HCT116 (cell line): ENCODE results near the gene MDFI. TPM values are rescaled to one million over a fixed set of nuclear protein-coding genes. Genes with fewer than 3 reads are reported as not detected.

Source experiments
- ATAC-seq: fragments of 200-7000 bp; cut with Tn5 transposase; 2 replicates; pipeline ENCODE4 v1.9.1; 2020; ENCODE audit warnings: mild to moderate bottlenecking, moderate library complexity
- BruUV-seq: library from RNA; stranded (reverse); fragments of 400-500 nt; replicated peaks from 2 replicates; lab custom pipeline; 2021; lab: Mats Ljungman, UMichigan
- CTCF ChIA-PET: fragments of 300-600 bp; sonication (Branson Sonifier 250); formaldehyde crosslinking; loops from one replicate; lab custom pipeline; 2021; ENCODE audit warnings: antibody characterized with exemption; lab: Charles Lee
- POLR2A ChIA-PET: fragments of 300-600, 350-600 bp; sonication (Branson Sonifier 250); formaldehyde crosslinking; loops from one replicate; lab custom pipeline; 2021; ENCODE audit warnings: antibody characterized with exemption; lab: Charles Lee
- RAD21 ChIA-PET, 2 experiments: fragments of 300-600 bp; sonication (Branson Sonifier 250); formaldehyde crosslinking; loops; one replicate each; lab custom pipeline; 2023; ENCODE audit warnings: low total read pairs in 2 of 2; ENCODE audit not compliant: uncharacterized antibody in 2 of 2, unreplicated experiment in 2 of 2, low non-redundant PET in 1 of 2; lab: Charles Lee
- DNase-seq: peaks from one replicate; pipeline ENCODE4 v3.0.0-alpha.2; 2010; ENCODE audit warnings: low read depth, low spot score
- H2AFZ ChIP-seq: fragments of 200-600 bp; shearing (Covaris generic), sonication (generic); 2 replicates; pipeline ENCODE4 v1.6.1; 2017; ENCODE audit warnings: low read depth, mixed run types, mixed read lengths, antibody characterized with exemption, low read length; ENCODE audit not compliant: poor library complexity, severe bottlenecking
- H3K27ac ChIP-seq: 2 replicates; pipeline ENCODE4 v1.5.1; 2012; ENCODE audit warnings: low read depth, low read length
- H3K27me3 ChIP-seq: fragments of 200-600 bp; sonication (generic); 2 replicates; pipeline ENCODE4 v1.6.1; 2016; ENCODE audit warnings: mixed run types, low read length, mixed read lengths; ENCODE audit not compliant: insufficient read depth
- H3K36me3 ChIP-seq, 2 experiments: fragments of 200-500 bp in 1 of 2; fragments of 200-600 bp in 1 of 2; sonication (Bioruptor generic) in 1 of 2; sonication (generic) in 1 of 2; 2 replicates each; pipeline versions ENCODE4 v1.5.1 to v1.6.1; 2014 to 2016; ENCODE audit warnings: low read length in 2 of 2, inconsistent platforms in 1 of 2, mixed read lengths in 1 of 2, mixed run types in 1 of 2; ENCODE audit not compliant: insufficient read depth in 2 of 2, control insufficient read depth in 1 of 2
- H3K4me1 ChIP-seq, 2 experiments: fragments of 200-600 bp in 1 of 2; sonication (generic) in 1 of 2; 2 replicates each; pipeline versions ENCODE4 v1.5.1 to v1.6.1; 2012 to 2017; ENCODE audit warnings: low read length in 2 of 2, inconsistent platforms in 1 of 2, mild to moderate bottlenecking in 1 of 2, mixed read lengths in 1 of 2, mixed run types in 1 of 2, moderate library complexity in 1 of 2; ENCODE audit not compliant: insufficient read depth in 2 of 2, control insufficient read depth in 1 of 2
- H3K4me2 ChIP-seq: fragments of 200-600 bp; sonication (generic); 2 replicates; pipeline ENCODE4 v1.6.1; 2017; ENCODE audit warnings: mixed run types, low read length, mixed read lengths
- H3K4me3 ChIP-seq, 2 experiments: fragments of 200-600 bp in 1 of 2; sonication (generic) in 1 of 2; replicated peaks in 1 of 2; 2 replicates each; pipeline ENCODE4 v1.5.1; 2011 to 2016; ENCODE audit warnings: low read length in 2 of 2, control low read depth in 1 of 2, low read depth in 1 of 2, mild to moderate bottlenecking in 1 of 2, mixed read lengths in 1 of 2, mixed run types in 1 of 2
- H3K79me2 ChIP-seq: fragments of 200-600 bp; sonication (generic); 2 replicates; pipeline ENCODE4 v1.6.1; 2017; ENCODE audit warnings: mild to moderate bottlenecking, mixed run types, low read length, moderate library complexity, mixed read lengths; ENCODE audit not compliant: insufficient read depth
- H3K9ac ChIP-seq: fragments of 200-600 bp; sonication (generic); 2 replicates; pipeline ENCODE4 v1.6.1; 2016; ENCODE audit warnings: low read length, mixed read lengths
- H3K9me2 ChIP-seq: fragments of 200-600 bp; sonication (generic), shearing (Covaris generic); 2 replicates; pipeline ENCODE4 v1.6.1; 2017; ENCODE audit warnings: mixed run types, mild to moderate bottlenecking, moderate library complexity; ENCODE audit not compliant: insufficient read depth
- H3K9me3 ChIP-seq, 2 experiments: fragments of 200-500 bp in 1 of 2; fragments of 200-600 bp in 1 of 2; sonication (Bioruptor generic) in 1 of 2; sonication (generic) in 1 of 2; 2 replicates each; pipeline ENCODE4 v1.6.1; 2014 to 2017; ENCODE audit warnings: low read length in 2 of 2, mixed read lengths in 2 of 2, inconsistent platforms in 1 of 2, low read depth in 1 of 2, mild to moderate bottlenecking in 1 of 2, mixed run types in 1 of 2, moderate library complexity in 1 of 2; ENCODE audit not compliant: control insufficient read depth in 1 of 2, insufficient read depth in 1 of 2
- H4K20me1 ChIP-seq: fragments of 200-600 bp; sonication (generic), shearing (Covaris generic); 2 replicates; pipeline ENCODE4 v1.6.1; 2017; ENCODE audit warnings: mixed run types, mild to moderate bottlenecking, moderate library complexity; ENCODE audit not compliant: insufficient read depth
- CBX3 ChIP-seq: IDR thresholded peaks from 2 replicates; pipeline ENCODE4 v1.6.1; 2012; ENCODE audit warnings: low read depth
- EGR1 ChIP-seq: IDR thresholded peaks from 2 replicates; pipeline ENCODE4 v1.6.1; 2012; ENCODE audit warnings: low read depth
- EZH2 ChIP-seq: fragments of 200-600 bp; sonication (generic); IDR thresholded peaks from 2 replicates; pipeline ENCODE4 v1.6.1; 2017; ENCODE audit warnings: antibody characterized with exemption, mixed run types
- EZH2phosphoT487 ChIP-seq: fragments of 200-600 bp; IDR thresholded peaks from 2 replicates; pipeline ENCODE4 v1.6.1; 2018; ENCODE audit warnings: antibody characterized with exemption, borderline replicate concordance
- MAX ChIP-seq: IDR thresholded peaks from 2 replicates; pipeline ENCODE4 v1.6.1; 2012
- POLR2A ChIP-seq: IDR thresholded peaks from 2 replicates; pipeline ENCODE4 v1.7.0; 2011; ENCODE audit warnings: borderline replicate concordance; ENCODE audit not compliant: insufficient read depth, insufficient read length; ENCODE audit errors: extremely low read depth
- POLR2AphosphoS5 ChIP-seq: IDR thresholded peaks from 2 replicates; pipeline ENCODE4 v1.6.1; 2011; ENCODE audit warnings: mild to moderate bottlenecking, low read depth, low read length, moderate library complexity
- SP1 ChIP-seq: IDR thresholded peaks from 2 replicates; pipeline ENCODE4 v1.6.1; 2012; ENCODE audit warnings: low read depth
- SRF ChIP-seq: IDR thresholded peaks from 2 replicates; pipeline ENCODE4 v1.6.1; 2012; ENCODE audit warnings: low read depth
- TCF7L2 ChIP-seq: IDR thresholded peaks from 2 replicates; pipeline ENCODE4 v1.7.0; 2011; ENCODE audit warnings: borderline replicate concordance, inconsistent platforms; ENCODE audit not compliant: insufficient read depth, insufficient read length; ENCODE audit errors: extremely low read depth
- ZFX ChIP-seq: fragments of 450-650 bp; IDR thresholded peaks from 2 replicates; pipeline ENCODE4 v1.6.1; 2017
- ZNF274 ChIP-seq: fragments of 200-500 bp; sonication (Bioruptor generic); IDR thresholded peaks from 2 replicates; pipeline ENCODE4 v1.6.1; 2014; ENCODE audit warnings: mild to moderate bottlenecking, low read depth, low read length, inconsistent platforms
- intact Hi-C: fragments of 100-400 bp; cut with micrococcal nuclease; formaldehyde crosslinking; loops from 2 replicates; pipeline ENCODE4 v1.10.0; 2022
- total RNA-seq: library from RNA; stranded (reverse); gene quantifications from one replicate; pipeline ENCODE4 v1.2.1, GENCODE V29; 2021; ENCODE audit not compliant: unreplicated experiment
- TF ChIP-seq, protein P1 (sequence below), 3 experiments: fragments of 200-600 bp in 1 of 3; sonication (generic) in 1 of 3; IDR thresholded peaks in 2 of 3; conservative IDR thresholded peaks in 1 of 3; 2 replicates each; pipeline ENCODE4 v1.5.1; 2012 to 2017; ENCODE audit warnings: low read depth in 2 of 3, low read length in 2 of 3, antibody characterized with exemption in 1 of 3, borderline replicate concordance in 1 of 3, control low read depth in 1 of 3, mild to moderate bottlenecking in 1 of 3, mixed read lengths in 1 of 3, mixed run types in 1 of 3, moderate library complexity in 1 of 3; ENCODE audit not compliant: insufficient read depth in 1 of 3

MDFI gene
- total RNA-seq, 1 experiment from 2014 or later = 35.5 TPM

- ChIA-PET POLR2A (no interaction called here), RAD21 (no interaction called here), CTCF (no interaction called here)
- TF ChIP-seq SP1 (no peak), CBX3 (no peak), EZH2phosphoT487 (no peak), ZFX (no peak), EZH2 (no peak), POLR2A (no peak), TCF7L2 (no peak), EGR1 (no peak), POLR2AphosphoS5 (no peak), ZNF274 (no peak), SRF (no peak), MAX (no peak)
- TF ChIP-seq, protein P1, sequence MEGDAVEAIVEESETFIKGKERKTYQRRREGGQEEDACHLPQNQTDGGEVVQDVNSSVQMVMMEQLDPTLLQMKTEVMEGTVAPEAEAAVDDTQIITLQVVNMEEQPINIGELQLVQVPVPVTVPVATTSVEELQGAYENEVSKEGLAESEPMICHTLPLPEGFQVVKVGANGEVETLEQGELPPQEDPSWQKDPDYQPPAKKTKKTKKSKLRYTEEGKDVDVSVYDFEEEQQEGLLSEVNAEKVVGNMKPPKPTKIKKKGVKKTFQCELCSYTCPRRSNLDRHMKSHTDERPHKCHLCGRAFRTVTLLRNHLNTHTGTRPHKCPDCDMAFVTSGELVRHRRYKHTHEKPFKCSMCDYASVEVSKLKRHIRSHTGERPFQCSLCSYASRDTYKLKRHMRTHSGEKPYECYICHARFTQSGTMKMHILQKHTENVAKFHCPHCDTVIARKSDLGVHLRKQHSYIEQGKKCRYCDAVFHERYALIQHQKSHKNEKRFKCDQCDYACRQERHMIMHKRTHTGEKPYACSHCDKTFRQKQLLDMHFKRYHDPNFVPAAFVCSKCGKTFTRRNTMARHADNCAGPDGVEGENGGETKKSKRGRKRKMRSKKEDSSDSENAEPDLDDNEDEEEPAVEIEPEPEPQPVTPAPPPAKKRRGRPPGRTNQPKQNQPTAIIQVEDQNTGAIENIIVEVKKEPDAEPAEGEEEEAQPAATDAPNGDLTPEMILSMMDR (IDR thresholded peaks at IDR 0.05 in 2 of 3, conservative IDR thresholded peaks at IDR 0.05 in 1 of 3; ENCODE audit: borderline replicate concordance in 1 of 3, insufficient read depth in 1 of 3, low read depth in 2 of 3, low read length in 2 of 3) = no peak
- H3K27me3 ChIP-seq = no peaks in the 10 kb centered on the region
- no peaks in the 10 kb centered on the region for H4K20me1 ChIP-seq
- H3K9ac ChIP-seq = no peak overlapping the region
- H3K27ac ChIP-seq = no peak overlapping the region
- DNase-seq (no peak), ATAC-seq (no peak)
- H3K36me3 ChIP-seq = peaks cover 5 to 11% of the 10 kb centered on the region in 2 experiments; a peak in 2 of 4 replicates
- H3K4me3 ChIP-seq = no peak overlapping the region
- H3K4me2 ChIP-seq = no peak overlapping the region
- H3K9me2 ChIP-seq = no peaks in the 10 kb centered on the region
- peaks cover 11 to 16% of the 10 kb centered on the region in 2 experiments for H3K4me1 ChIP-seq
- BruUV-seq = no TSS peak
- no peak overlapping the region for H2AFZ ChIP-seq
- H3K9me3 ChIP-seq = no peaks in the 10 kb centered on the region
- H3K79me2 ChIP-seq = no peaks in the 10 kb centered on the region
- intact Hi-C loops = no loop called here
Measured at GRCh38 chr6:41647061-41647511, 8.8 kb downstream of the MDFI start.
